ENCODE results near the gene MAPK12.

GRCh38 chr22:50208430-50208938 lies 53.0 kb downstream of the MAPK12 start:
- TF ChIP-seq CTCF (IDR thresholded peaks at IDR 0.05; ENCODE audit: low read depth, low read length) (no peak), POLR2A (IDR thresholded peaks at IDR 0.05; ENCODE audit: extremely low read depth, insufficient read length) (no peak), MAX (IDR thresholded peaks at IDR 0.05; ENCODE audit: low read depth, low read length) (no peak), MYC (IDR thresholded peaks at IDR 0.05; ENCODE audit: low read depth, low read length) (no peak)

Measured in NB4 (cell line).